HFFc6 (cell line): ENCODE data around the gene BCKDHA. TPM values are rescaled to one million over a fixed set of nuclear protein-coding genes. Genes with fewer than 3 reads are reported as not detected.
"Not testable (repeated sequence)": the region's sequence is repeated elsewhere in the genome, so short reads cannot be mapped to it uniquely, and the experiment has no call there.

ENCODE experiments used
- DNase-seq: peaks from one replicate; pipeline ENCODE4 v3.0.0-alpha.2; 2018
- H3K27ac Mint-ChIP-seq: 2 replicates; pipeline ENCODE4 v1.8.0; 2020; ENCODE audit warnings: mild to moderate bottlenecking, mixed read lengths
- H3K27me3 Mint-ChIP-seq: 2 replicates; pipeline ENCODE4 v1.8.0; 2021; ENCODE audit warnings: mild to moderate bottlenecking, moderate library complexity, mixed read lengths; ENCODE audit not compliant: insufficient read depth
- H3K36me3 Mint-ChIP-seq: 2 replicates; pipeline ENCODE4 v1.8.0; 2021; ENCODE audit warnings: low read depth, mixed read lengths
- H3K4me1 Mint-ChIP-seq: 2 replicates; pipeline ENCODE4 v1.8.0; 2020; ENCODE audit warnings: low read depth, mixed read lengths
- H3K4me3 Mint-ChIP-seq: 2 replicates; pipeline ENCODE4 v1.8.0; 2020; ENCODE audit warnings: mild to moderate bottlenecking, moderate library complexity, mixed read lengths
- H3K9me3 Mint-ChIP-seq: 2 replicates; pipeline ENCODE4 v1.8.0; 2020; ENCODE audit warnings: mild to moderate bottlenecking, mixed read lengths
- CTCF ChIP-seq: fragments of 200-600 bp; sonication (generic); IDR thresholded peaks from 2 replicates; pipeline ENCODE4 v1.5.0; 2021; ENCODE audit warnings: antibody characterized with exemption, mild to moderate bottlenecking
- total RNA-seq, 6 experiments: library from RNA; stranded (reverse); fragmentation: NEBNext Ultra II Directional; extraction: Animal tissue kit (Norgen Biotek cat#: 25700); gene quantifications; 2 replicates in 1 of 6; 3 replicates in 5 of 6; pipeline ENCODE4 v1.2.3, GENCODE V29; 2021

BCKDHA gene
- total RNA-seq, 6 experiments from 2014 or later, result 7.8 to 17.6 (median 9.8) TPM

GRCh38 chr19:41377977-41378709 is 19.5 kb upstream of the BCKDHA start:
- Mint-ChIP-seq H3K36me3 (no peaks in the 10 kb centered on the region), H3K9me3 (no peaks in the 10 kb centered on the region), H3K27ac (no peak overlapping the region), H3K4me1 (peaks cover 33% of the 10 kb centered on the region), H3K4me3 (no peak overlapping the region), H3K27me3 (peaks cover 2% of the 10 kb centered on the region)
- no peak for DNase-seq
- TF ChIP-seq CTCF, result peak; percentile 33

- H3K27me3 Mint-ChIP-seq, result not testable (repeated sequence)
These were observed 16.1 kb upstream of the BCKDHA start for GRCh38 chr19:41381536-41381935.

GRCh38 chr19:41384351-41384750 is 13.3 kb upstream of the BCKDHA start:
- TF ChIP-seq CTCF, result no peak
- H3K36me3 Mint-ChIP-seq, result peaks cover 6% of the 10 kb centered on the region; the same call in 1 of the 2 replicates
- no peak overlapping the region for H3K27ac Mint-ChIP-seq
- no peaks in the 10 kb centered on the region for H3K9me3 Mint-ChIP-seq
- no peak for DNase-seq
- H3K4me1 Mint-ChIP-seq, result peaks cover 11% of the 10 kb centered on the region
- H3K4me3 Mint-ChIP-seq, result no peak overlapping the region
- no peaks in the 10 kb centered on the region for H3K27me3 Mint-ChIP-seq

More at GRCh38 chr19:41381536-41381935, 16.1 kb upstream of the BCKDHA start:
- H3K4me1 Mint-ChIP-seq, result peaks cover 18% of the 10 kb centered on the region
- not testable (repeated sequence) for H3K4me3 Mint-ChIP-seq, H3K9me3 Mint-ChIP-seq, H3K36me3 Mint-ChIP-seq, H3K27ac Mint-ChIP-seq, DNase-seq

- Mint-ChIP-seq H3K27me3 (no peaks in the 10 kb centered on the region), H3K4me3 (no peak overlapping the region), H3K4me1 (no peaks in the 10 kb centered on the region), H3K27ac (no peak overlapping the region), H3K9me3 (no peaks in the 10 kb centered on the region), H3K36me3 (peaks cover 10% of the 10 kb centered on the region; the same call in 1 of the 2 replicates)
- DNase-seq, result no peak
- no peak for TF ChIP-seq CTCF
These were observed 11.2 kb upstream of the BCKDHA start for GRCh38 chr19:41386442-41386841.

GRCh38 chr19:41391618-41392017 is 6.0 kb upstream of the BCKDHA start:
- TF ChIP-seq CTCF, result no peak
- Mint-ChIP-seq H3K27ac (no peak overlapping the region), H3K9me3 (no peaks in the 10 kb centered on the region), H3K4me1 (peaks cover 16% of the 10 kb centered on the region), H3K27me3 (no peaks in the 10 kb centered on the region), H3K36me3 (peaks cover 5% of the 10 kb centered on the region; the same call in 1 of the 2 replicates), H3K4me3 (no peak overlapping the region)
- DNase-seq, result no peak

- Mint-ChIP-seq H3K27ac (no peak overlapping the region), H3K4me1 (peaks cover 18% of the 10 kb centered on the region), H3K27me3 (no peaks in the 10 kb centered on the region), H3K4me3 (no peak overlapping the region), H3K36me3 (peaks cover 5% of the 10 kb centered on the region; the same call in 1 of the 2 replicates), H3K9me3 (no peaks in the 10 kb centered on the region)
- no peak for TF ChIP-seq CTCF
- DNase-seq, result no peak
These were observed 4.8 kb upstream of the BCKDHA start for GRCh38 chr19:41392775-41393174.
